ENCODE measurements around the gene C1orf105.

- TF ChIP-seq EZH2 (IDR thresholded peaks at IDR 0.05; ENCODE audit: low read depth, low read length, severe bottlenecking) (no peak), CTCF (IDR thresholded peaks at IDR 0.05; ENCODE audit: control extremely low read depth in 1 of 3, insufficient read depth in 1 of 3, low read depth in 1 of 3, low read length in 3 of 3) (no peak), POLR2AphosphoS5 (IDR thresholded peaks at IDR 0.05; ENCODE audit: low read depth, low read length) (no peak), RAD21 (IDR thresholded peaks at IDR 0.05 in 1 of 2, conservative IDR thresholded peaks at IDR 0.05 in 1 of 2; ENCODE audit: low read depth in 2 of 2, low read length in 2 of 2) (no peak), MAX (IDR thresholded peaks at IDR 0.05) (no peak), TEAD4 (IDR thresholded peaks at IDR 0.05; ENCODE audit: low read depth, low read length) (no peak), SIN3A (conservative IDR thresholded peaks at IDR 0.05 in 1 of 2, IDR thresholded peaks at IDR 0.05 in 1 of 2; ENCODE audit: low read depth in 1 of 2, low read length in 2 of 2) (no peak), RNF2 (IDR thresholded peaks at IDR 0.05; ENCODE audit: borderline replicate concordance, low read depth, low read length, missing control alignments, poor library complexity, severe bottlenecking) (no peak)
Measured at GRCh38 chr1:172460887-172461315, 40.4 kb downstream of the C1orf105 start.
